Bladder microvascular endothelial cell (primary cell): ENCODE measurements around the gene HAPSTR1. TPM values are rescaled to one million over a fixed set of nuclear protein-coding genes. Genes with fewer than 3 reads are reported as not detected.

ENCODE experiments used
- total RNA-seq: library from RNA; depleted of rRNA; stranded (reverse); fragments of >200 nt; gene quantifications from 2 replicates; pipeline ENCODE4 v1.2.3, GENCODE V29; 2014

Gene HAPSTR1, protein sequence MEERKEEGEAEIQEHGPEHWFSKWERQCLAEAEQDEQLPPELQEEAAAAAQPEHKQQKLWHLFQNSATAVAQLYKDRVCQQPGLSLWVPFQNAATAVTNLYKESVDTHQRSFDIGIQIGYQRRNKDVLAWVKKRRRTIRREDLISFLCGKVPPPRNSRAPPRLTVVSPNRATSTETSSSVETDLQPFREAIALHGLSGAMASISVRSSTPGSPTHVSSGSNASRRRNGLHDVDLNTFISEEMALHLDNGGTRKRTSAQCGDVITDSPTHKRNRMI
- total RNA-seq, result 39.3 and 63.4 TPM in 2 replicates

DNA sequence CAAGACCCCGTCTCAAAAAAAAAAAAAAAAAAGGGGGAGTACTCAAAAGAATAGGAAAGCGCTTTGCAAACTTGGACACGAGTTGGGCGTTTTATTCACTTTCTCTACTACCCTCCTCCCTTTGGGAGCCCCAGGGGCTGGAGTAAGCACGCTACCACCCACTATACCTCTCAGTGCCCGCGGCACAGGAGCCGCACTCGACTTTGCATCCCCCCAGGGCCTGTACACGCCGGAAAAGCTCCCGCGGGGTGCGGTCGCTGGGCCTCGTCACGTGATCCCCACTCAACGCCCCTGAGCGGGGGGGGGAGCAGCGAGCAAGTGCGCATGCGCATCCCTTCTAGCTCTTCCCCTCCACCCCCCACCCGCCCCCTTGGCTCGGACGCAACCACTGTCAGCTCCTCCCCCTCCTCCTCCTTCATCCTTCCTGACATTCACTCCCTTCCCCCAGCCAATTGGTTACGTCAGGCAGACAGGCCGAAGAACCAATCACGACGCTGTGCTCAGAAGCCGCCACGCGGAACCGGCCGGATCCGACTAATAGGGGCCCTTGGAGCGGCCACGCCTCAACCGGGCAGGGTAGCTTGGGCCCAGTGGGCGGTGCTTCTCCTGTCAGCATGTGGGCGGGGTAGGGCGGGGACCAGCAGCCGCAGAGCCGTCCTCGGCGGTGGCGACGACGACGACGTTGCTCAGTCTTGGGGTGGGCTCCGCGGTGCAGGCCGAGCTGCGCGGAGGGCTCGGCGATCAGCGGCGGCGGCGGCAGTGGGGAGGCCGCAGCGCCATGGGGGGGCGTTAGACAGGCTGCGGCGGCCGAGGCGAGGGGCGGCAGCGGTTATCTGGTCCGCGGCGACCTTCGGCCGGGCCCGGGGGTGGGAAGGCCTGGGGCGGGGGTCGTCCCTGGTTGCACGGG is at the start of gene HAPSTR1:
TSS of gene HAPSTR1 (plus strand) at position 685 of the 907 bp plus-strand sequence. CDS start 401 bp downstream, outside the sequence.

Other genes starting within 250 kb of the HAPSTR1 start
- 154 and 155 TPM in 2 replicates for gene CARHSP1, start 222.6 kb upstream of the HAPSTR1 start, total RNA-seq
- gene LITAFD, start 209.3 kb upstream of the HAPSTR1 start, total RNA-seq, result not detected in 2 replicates
- gene USP7, start 127.7 kb upstream of the HAPSTR1 start, total RNA-seq, result 42.9 and 75.0 TPM in 2 replicates